WTC11 (cell line): ENCODE measurements around the gene RAB8B. TPM values are rescaled to one million over a fixed set of nuclear protein-coding genes. Genes with fewer than 3 reads are reported as not detected.

Source experiments
- ATAC-seq: fragments of 200-7000 bp; cut with Tn5 transposase; 2 replicates; pipeline ENCODE4 v1.10.0; 2021; ENCODE audit warnings: mild to moderate bottlenecking, moderate library complexity
- CTCF ChIA-PET: fragments of 300-600 bp; sonication (Branson Sonifier 250); formaldehyde crosslinking; loops from one replicate; lab custom pipeline; 2021; ENCODE audit warnings: antibody characterized with exemption; lab: Charles Lee
- POLR2A ChIA-PET: fragments of 350-600 bp; sonication (Branson Sonifier 250); formaldehyde crosslinking; loops from one replicate; lab custom pipeline; 2021; ENCODE audit warnings: antibody characterized with exemption; lab: Charles Lee
- DNase-seq: peaks from one replicate; pipeline ENCODE4 v3.0.0; 2021; ENCODE audit warnings: low spot score
- H3K27ac Mint-ChIP-seq: 2 replicates; pipeline ENCODE4 v1.8.0; 2021; ENCODE audit warnings: mixed read lengths
- H3K27me3 Mint-ChIP-seq: 2 replicates; pipeline ENCODE4 v1.8.0; 2021; ENCODE audit warnings: low read depth, mild to moderate bottlenecking, moderate library complexity, mixed read lengths
- H3K36me3 Mint-ChIP-seq: 2 replicates; pipeline ENCODE4 v1.8.0; 2021; ENCODE audit warnings: mixed read lengths
- H3K4me1 Mint-ChIP-seq: 2 replicates; pipeline ENCODE4 v1.8.0; 2022; ENCODE audit warnings: mixed read lengths
- H3K4me3 Mint-ChIP-seq: 2 replicates; pipeline ENCODE4 v1.8.0; 2021; ENCODE audit warnings: mild to moderate bottlenecking, moderate library complexity, mixed read lengths
- H3K9me3 Mint-ChIP-seq: 2 replicates; pipeline ENCODE4 v1.8.0; 2021; ENCODE audit warnings: mixed read lengths
- ATF1 ChIP-seq: sonication (generic); formaldehyde crosslinking; IDR thresholded peaks from 2 replicates; pipeline ENCODE4 v1.8.1; 2023; ENCODE audit warnings: mild to moderate bottlenecking, moderate library complexity, missing genetic modification reagents
- ATF3 ChIP-seq: sonication (generic); formaldehyde crosslinking; conservative IDR thresholded peaks from 2 replicates; pipeline ENCODE4 v1.8.1; 2022; ENCODE audit warnings: mild to moderate bottlenecking, missing genetic modification reagents
- CBFB ChIP-seq: sonication (generic); formaldehyde crosslinking; IDR thresholded peaks from 2 replicates; pipeline ENCODE4 v1.8.1; 2022; ENCODE audit warnings: mild to moderate bottlenecking, low read depth, missing genetic modification reagents
- CREB1 ChIP-seq: sonication (generic); formaldehyde crosslinking; IDR thresholded peaks from 2 replicates; pipeline ENCODE4 v1.8.0; 2023; ENCODE audit warnings: mild to moderate bottlenecking, missing genetic modification reagents
- FOXK1 ChIP-seq: sonication (generic); formaldehyde crosslinking; IDR thresholded peaks from 2 replicates; pipeline ENCODE4 v1.8.0; 2022; ENCODE audit warnings: mild to moderate bottlenecking, moderate library complexity, missing genetic modification reagents
- FOXP1 ChIP-seq: sonication (generic); formaldehyde crosslinking; IDR thresholded peaks from 2 replicates; pipeline ENCODE4 v1.8.0; 2022; ENCODE audit warnings: missing genetic modification reagents, mild to moderate bottlenecking, moderate library complexity, borderline replicate concordance
- JUN ChIP-seq: sonication (generic); formaldehyde crosslinking; IDR thresholded peaks from 2 replicates; pipeline ENCODE4 v1.8.0; 2023; ENCODE audit warnings: mild to moderate bottlenecking, missing genetic modification reagents
- SP1 ChIP-seq: sonication (generic); formaldehyde crosslinking; conservative IDR thresholded peaks from 2 replicates; pipeline ENCODE4 v1.8.1; 2022; ENCODE audit warnings: missing genetic modification reagents
- TCF7 ChIP-seq: sonication (generic); formaldehyde crosslinking; IDR thresholded peaks from 2 replicates; pipeline ENCODE4 v1.8.0; 2022; ENCODE audit warnings: mild to moderate bottlenecking, low read depth, missing genetic modification reagents, moderate library complexity
- TEAD1 ChIP-seq: sonication (generic); formaldehyde crosslinking; IDR thresholded peaks from 2 replicates; pipeline ENCODE4 v1.8.0; 2022; ENCODE audit warnings: mild to moderate bottlenecking, missing genetic modification reagents
- USF2 ChIP-seq: sonication (generic); formaldehyde crosslinking; IDR thresholded peaks from 2 replicates; pipeline ENCODE4 v1.8.1; 2023; ENCODE audit warnings: mild to moderate bottlenecking, missing genetic modification reagents, moderate library complexity
- ZBTB21 ChIP-seq: sonication (generic); formaldehyde crosslinking; IDR thresholded peaks from 2 replicates; pipeline ENCODE4 v1.8.1; 2023; ENCODE audit warnings: mild to moderate bottlenecking, missing genetic modification reagents, borderline replicate concordance
- ZNF416 ChIP-seq: fragments of 250-450 bp; sonication (Bioruptor Pico); IDR thresholded peaks from 2 replicates; pipeline ENCODE4 v1.9.0; 2021; ENCODE audit warnings: mild to moderate bottlenecking, inconsistent platforms
- total RNA-seq: library from RNA; stranded (reverse); gene quantifications from 3 replicates; pipeline ENCODE4 v1.2.3, GENCODE V29; 2021
- TF ChIP-seq, protein P1 (sequence below): sonication (generic); formaldehyde crosslinking; IDR thresholded peaks from 2 replicates; pipeline ENCODE4 v1.8.0; 2023; ENCODE audit warnings: mild to moderate bottlenecking, missing genetic modification reagents
- TF ChIP-seq, protein P2 (sequence below): fragments of 250-450 bp; sonication (Bioruptor Pico); IDR thresholded peaks from 2 replicates; pipeline ENCODE4 v2.1.2; 2022; ENCODE audit warnings: mild to moderate bottlenecking, moderate library complexity
- TF ChIP-seq, protein P3 (sequence below): sonication (generic); formaldehyde crosslinking; IDR thresholded peaks from 2 replicates; pipeline ENCODE4 v1.8.0; 2022; ENCODE audit warnings: mild to moderate bottlenecking, missing genetic modification reagents
- TF ChIP-seq, protein P4 (sequence below): sonication (generic); formaldehyde crosslinking; IDR thresholded peaks from 2 replicates; pipeline ENCODE4 v1.8.0; 2023; ENCODE audit warnings: missing genetic modification reagents
- TF ChIP-seq, protein P5 (sequence below): fragments of 250-450 bp; sonication (Bioruptor Pico); IDR thresholded peaks from 2 replicates; pipeline ENCODE4 v1.9.0; 2021; ENCODE audit warnings: mild to moderate bottlenecking
- TF ChIP-seq, protein P6 (sequence below): sonication (generic); formaldehyde crosslinking; IDR thresholded peaks from 2 replicates; pipeline ENCODE4 v1.8.1; 2023; ENCODE audit warnings: mild to moderate bottlenecking, missing genetic modification reagents
- TF ChIP-seq, protein P7 (sequence below): fragments of 250-450 bp; sonication (Bioruptor Pico); IDR thresholded peaks from 2 replicates; pipeline ENCODE4 v1.8.0; 2021; ENCODE audit warnings: mild to moderate bottlenecking
- TF ChIP-seq, protein P8 (sequence below): fragments of 250-450 bp; sonication (Bioruptor Pico); IDR thresholded peaks from 2 replicates; pipeline ENCODE4 v1.9.0; 2021; ENCODE audit warnings: moderate library complexity, mild to moderate bottlenecking, inconsistent platforms, borderline replicate concordance

RAB8B gene
- total RNA-seq, 1 experiment from 2014 or later = 32.5 TPM

- peaks cover 10% of the 10 kb centered on the region for H3K36me3 Mint-ChIP-seq
- ATAC-seq (no peak), DNase-seq (no peak)
- no peaks in the 10 kb centered on the region for H3K9me3 Mint-ChIP-seq
- POLR2A ChIA-PET = no interaction called here
- H3K4me1 Mint-ChIP-seq = peaks cover 9% of the 10 kb centered on the region
- no peak overlapping the region for H3K27ac Mint-ChIP-seq
- H3K27me3 Mint-ChIP-seq = no peaks in the 10 kb centered on the region
- no peak overlapping the region for H3K4me3 Mint-ChIP-seq
- TF ChIP-seq, protein P1, sequence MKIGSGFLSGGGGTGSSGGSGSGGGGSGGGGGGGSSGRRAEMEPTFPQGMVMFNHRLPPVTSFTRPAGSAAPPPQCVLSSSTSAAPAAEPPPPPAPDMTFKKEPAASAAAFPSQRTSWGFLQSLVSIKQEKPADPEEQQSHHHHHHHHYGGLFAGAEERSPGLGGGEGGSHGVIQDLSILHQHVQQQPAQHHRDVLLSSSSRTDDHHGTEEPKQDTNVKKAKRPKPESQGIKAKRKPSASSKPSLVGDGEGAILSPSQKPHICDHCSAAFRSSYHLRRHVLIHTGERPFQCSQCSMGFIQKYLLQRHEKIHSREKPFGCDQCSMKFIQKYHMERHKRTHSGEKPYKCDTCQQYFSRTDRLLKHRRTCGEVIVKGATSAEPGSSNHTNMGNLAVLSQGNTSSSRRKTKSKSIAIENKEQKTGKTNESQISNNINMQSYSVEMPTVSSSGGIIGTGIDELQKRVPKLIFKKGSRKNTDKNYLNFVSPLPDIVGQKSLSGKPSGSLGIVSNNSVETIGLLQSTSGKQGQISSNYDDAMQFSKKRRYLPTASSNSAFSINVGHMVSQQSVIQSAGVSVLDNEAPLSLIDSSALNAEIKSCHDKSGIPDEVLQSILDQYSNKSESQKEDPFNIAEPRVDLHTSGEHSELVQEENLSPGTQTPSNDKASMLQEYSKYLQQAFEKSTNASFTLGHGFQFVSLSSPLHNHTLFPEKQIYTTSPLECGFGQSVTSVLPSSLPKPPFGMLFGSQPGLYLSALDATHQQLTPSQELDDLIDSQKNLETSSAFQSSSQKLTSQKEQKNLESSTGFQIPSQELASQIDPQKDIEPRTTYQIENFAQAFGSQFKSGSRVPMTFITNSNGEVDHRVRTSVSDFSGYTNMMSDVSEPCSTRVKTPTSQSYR (CRISPR knock-in tag) = no peak
- TF ChIP-seq, protein P2, sequence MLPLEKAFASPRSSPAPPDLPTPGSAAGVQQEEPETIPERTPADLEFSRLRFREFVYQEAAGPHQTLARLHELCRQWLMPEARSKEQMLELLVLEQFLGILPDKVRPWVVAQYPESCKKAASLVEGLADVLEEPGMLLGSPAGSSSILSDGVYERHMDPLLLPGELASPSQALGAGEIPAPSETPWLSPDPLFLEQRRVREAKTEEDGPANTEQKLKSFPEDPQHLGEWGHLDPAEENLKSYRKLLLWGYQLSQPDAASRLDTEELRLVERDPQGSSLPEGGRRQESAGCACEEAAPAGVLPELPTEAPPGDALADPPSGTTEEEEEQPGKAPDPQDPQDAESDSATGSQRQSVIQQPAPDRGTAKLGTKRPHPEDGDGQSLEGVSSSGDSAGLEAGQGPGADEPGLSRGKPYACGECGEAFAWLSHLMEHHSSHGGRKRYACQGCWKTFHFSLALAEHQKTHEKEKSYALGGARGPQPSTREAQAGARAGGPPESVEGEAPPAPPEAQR = no peak
- TF ChIP-seq USF2 (no peak), SP1 (CRISPR knock-in tag) (no peak), ATF1 (no peak), FOXK1 (CRISPR knock-in tag) (no peak), TCF7 (CRISPR knock-in tag) (no peak), JUN (no peak), FOXP1 (CRISPR knock-in tag) (no peak), CBFB (CRISPR knock-in tag) (no peak), ZBTB21 (no peak)
- TF ChIP-seq, protein P3, sequence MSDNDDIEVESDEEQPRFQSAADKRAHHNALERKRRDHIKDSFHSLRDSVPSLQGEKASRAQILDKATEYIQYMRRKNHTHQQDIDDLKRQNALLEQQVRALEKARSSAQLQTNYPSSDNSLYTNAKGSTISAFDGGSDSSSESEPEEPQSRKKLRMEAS (CRISPR knock-in tag) = no peak
- TF ChIP-seq, protein P4, sequence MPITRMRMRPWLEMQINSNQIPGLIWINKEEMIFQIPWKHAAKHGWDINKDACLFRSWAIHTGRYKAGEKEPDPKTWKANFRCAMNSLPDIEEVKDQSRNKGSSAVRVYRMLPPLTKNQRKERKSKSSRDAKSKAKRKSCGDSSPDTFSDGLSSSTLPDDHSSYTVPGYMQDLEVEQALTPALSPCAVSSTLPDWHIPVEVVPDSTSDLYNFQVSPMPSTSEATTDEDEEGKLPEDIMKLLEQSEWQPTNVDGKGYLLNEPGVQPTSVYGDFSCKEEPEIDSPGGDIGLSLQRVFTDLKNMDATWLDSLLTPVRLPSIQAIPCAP = no peak
- TF ChIP-seq, protein P5, sequence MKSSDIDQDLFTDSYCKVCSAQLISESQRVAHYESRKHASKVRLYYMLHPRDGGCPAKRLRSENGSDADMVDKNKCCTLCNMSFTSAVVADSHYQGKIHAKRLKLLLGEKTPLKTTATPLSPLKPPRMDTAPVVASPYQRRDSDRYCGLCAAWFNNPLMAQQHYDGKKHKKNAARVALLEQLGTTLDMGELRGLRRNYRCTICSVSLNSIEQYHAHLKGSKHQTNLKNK = no peak
- TF ChIP-seq, protein P6, sequence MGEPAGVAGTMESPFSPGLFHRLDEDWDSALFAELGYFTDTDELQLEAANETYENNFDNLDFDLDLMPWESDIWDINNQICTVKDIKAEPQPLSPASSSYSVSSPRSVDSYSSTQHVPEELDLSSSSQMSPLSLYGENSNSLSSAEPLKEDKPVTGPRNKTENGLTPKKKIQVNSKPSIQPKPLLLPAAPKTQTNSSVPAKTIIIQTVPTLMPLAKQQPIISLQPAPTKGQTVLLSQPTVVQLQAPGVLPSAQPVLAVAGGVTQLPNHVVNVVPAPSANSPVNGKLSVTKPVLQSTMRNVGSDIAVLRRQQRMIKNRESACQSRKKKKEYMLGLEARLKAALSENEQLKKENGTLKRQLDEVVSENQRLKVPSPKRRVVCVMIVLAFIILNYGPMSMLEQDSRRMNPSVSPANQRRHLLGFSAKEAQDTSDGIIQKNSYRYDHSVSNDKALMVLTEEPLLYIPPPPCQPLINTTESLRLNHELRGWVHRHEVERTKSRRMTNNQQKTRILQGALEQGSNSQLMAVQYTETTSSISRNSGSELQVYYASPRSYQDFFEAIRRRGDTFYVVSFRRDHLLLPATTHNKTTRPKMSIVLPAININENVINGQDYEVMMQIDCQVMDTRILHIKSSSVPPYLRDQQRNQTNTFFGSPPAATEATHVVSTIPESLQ (CRISPR knock-in tag) = no peak
- TF ChIP-seq, protein P7, sequence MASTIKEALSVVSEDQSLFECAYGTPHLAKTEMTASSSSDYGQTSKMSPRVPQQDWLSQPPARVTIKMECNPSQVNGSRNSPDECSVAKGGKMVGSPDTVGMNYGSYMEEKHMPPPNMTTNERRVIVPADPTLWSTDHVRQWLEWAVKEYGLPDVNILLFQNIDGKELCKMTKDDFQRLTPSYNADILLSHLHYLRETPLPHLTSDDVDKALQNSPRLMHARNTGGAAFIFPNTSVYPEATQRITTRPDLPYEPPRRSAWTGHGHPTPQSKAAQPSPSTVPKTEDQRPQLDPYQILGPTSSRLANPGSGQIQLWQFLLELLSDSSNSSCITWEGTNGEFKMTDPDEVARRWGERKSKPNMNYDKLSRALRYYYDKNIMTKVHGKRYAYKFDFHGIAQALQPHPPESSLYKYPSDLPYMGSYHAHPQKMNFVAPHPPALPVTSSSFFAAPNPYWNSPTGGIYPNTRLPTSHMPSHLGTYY (CRISPR knock-in tag) = no peak
- CTCF ChIA-PET = no interaction called here
These were observed 105.0 kb downstream of the RAB8B start for GRCh38 chr15:63294359-63294758.

DNA sequence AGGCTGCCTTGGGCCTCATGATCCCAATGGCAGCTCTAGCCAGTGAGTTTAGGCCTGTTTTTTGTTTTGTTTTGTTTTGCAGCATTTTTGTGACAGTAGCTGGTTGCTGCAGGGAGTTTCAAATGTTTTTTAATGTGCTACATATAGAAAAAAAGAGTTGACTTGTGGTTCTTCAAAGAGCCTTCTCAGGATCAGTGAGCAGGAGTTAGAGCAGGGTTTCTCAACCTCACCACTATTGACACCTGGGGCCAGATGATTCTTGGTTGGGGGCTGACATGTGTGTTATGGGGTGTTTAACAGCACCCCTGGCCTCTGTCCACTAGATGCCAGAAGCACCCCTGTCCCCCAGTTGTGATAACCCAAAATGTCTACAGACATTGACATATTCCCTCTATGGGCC, 105.9 kb downstream of the RAB8B start:
- Mint-ChIP-seq H3K36me3 (peaks cover 14% of the 10 kb centered on the region), H3K27ac (no peak overlapping the region), H3K4me1 (peaks cover 18% of the 10 kb centered on the region), H3K27me3 (no peaks in the 10 kb centered on the region), H3K4me3 (no peak overlapping the region), H3K9me3 (no peaks in the 10 kb centered on the region)
- DNase-seq (no peak), ATAC-seq (no peak)
- CTCF ChIA-PET = no interaction called here
- POLR2A ChIA-PET = no interaction called here
- TF ChIP-seq CREB1 (no peak), SP1 (CRISPR knock-in tag) (no peak), ZBTB21 (no peak), TEAD1 (CRISPR knock-in tag) (no peak), ZNF416 (CRISPR knock-in tag) (no peak), ATF3 (CRISPR knock-in tag) (no peak), TCF7 (CRISPR knock-in tag) (no peak)
- TF ChIP-seq, protein P8, sequence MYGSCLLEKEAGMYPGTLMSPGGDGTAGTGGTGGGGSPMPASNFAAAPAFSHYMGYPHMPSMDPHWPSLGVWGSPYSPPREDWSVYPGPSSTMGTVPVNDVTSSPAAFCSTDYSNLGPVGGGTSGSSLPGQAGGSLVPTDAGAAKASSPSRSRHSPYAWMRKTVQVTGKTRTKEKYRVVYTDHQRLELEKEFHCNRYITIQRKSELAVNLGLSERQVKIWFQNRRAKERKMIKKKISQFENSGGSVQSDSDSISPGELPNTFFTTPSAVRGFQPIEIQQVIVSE (CRISPR knock-in tag) = no peak
- TF ChIP-seq, protein P5 = no peak
